Natural killer cell (primary cell): ENCODE data around the gene WFIKKN1. TPM values are rescaled to one million over a fixed set of nuclear protein-coding genes. Genes with fewer than 3 reads are reported as not detected.

ENCODE experiments used
- ATAC-seq, 3 donors: fragments of 150-1000 bp in 2 of 3; fragments of 200-7000 bp in 1 of 3; cut with Tn5 transposase; 1 replicate in 1 of 3; 2 replicates in 2 of 3; pipeline ENCODE4 v1.10.0; 2021; ENCODE audit warnings: mild to moderate bottlenecking in 2 of 3, moderate library complexity in 2 of 3
- DNase-seq, 2 donors: peaks; one replicate each; pipeline versions ENCODE4 v3.0.0 to v3.0.0-alpha.2; 2013 to 2021; ENCODE audit warnings: mixed read lengths in 1 of 2
- H3K27ac ChIP-seq: one replicate; pipeline ENCODE4 v1.5.1; 2013; ENCODE audit warnings: mild to moderate bottlenecking, low read length
- H3K27me3 ChIP-seq: one replicate; pipeline ENCODE4 v1.6.1; 2013; ENCODE audit warnings: low read length; ENCODE audit not compliant: control insufficient read depth, insufficient read depth
- H3K36me3 ChIP-seq: one replicate; pipeline ENCODE4 v1.6.1; 2013; ENCODE audit warnings: low read length; ENCODE audit not compliant: control insufficient read depth, insufficient read depth
- H3K4me1 ChIP-seq: one replicate; pipeline ENCODE4 v1.6.1; 2013; ENCODE audit warnings: low read length; ENCODE audit not compliant: control insufficient read depth, insufficient read depth
- H3K4me3 ChIP-seq: one replicate; pipeline ENCODE4 v1.5.1; 2013; ENCODE audit warnings: low read length
- H3K9me3 ChIP-seq: one replicate; pipeline ENCODE4 v1.6.1; 2013; ENCODE audit warnings: low read length; ENCODE audit not compliant: control insufficient read depth, insufficient read depth
- H3K27ac Mint-ChIP-seq, 2 donors: one replicate each; pipeline ENCODE4 v1.8.0; 2022; ENCODE audit warnings: mild to moderate bottlenecking in 2 of 2, mixed read lengths in 2 of 2, moderate library complexity in 1 of 2
- H3K27me3 Mint-ChIP-seq, 2 donors: one replicate each; pipeline ENCODE4 v1.8.0; 2022; ENCODE audit warnings: low read depth in 2 of 2, mixed read lengths in 2 of 2
- H3K36me3 Mint-ChIP-seq: one replicate; pipeline ENCODE4 v1.8.0; 2022; ENCODE audit warnings: mixed read lengths
- H3K4me1 Mint-ChIP-seq, 2 donors: one replicate each; pipeline ENCODE4 v1.8.0; 2022; ENCODE audit warnings: mixed read lengths in 2 of 2
- H3K4me3 Mint-ChIP-seq: one replicate; pipeline ENCODE4 v1.8.0; 2022; ENCODE audit warnings: mild to moderate bottlenecking, moderate library complexity, mixed read lengths
- H3K9me3 Mint-ChIP-seq, 2 donors: one replicate each; pipeline ENCODE4 v1.8.0; 2022; ENCODE audit warnings: mixed read lengths in 2 of 2
- WGBS: methylation state at CpG from one replicate; pipeline ENCODE4 v1.1.7; 2013; ENCODE audit warnings: missing lambda C conversion rate; ENCODE audit not compliant: insufficient coverage; 5-methylcytosine and 5-hydroxymethylcytosine counted together
- intact Hi-C: fragments of 100-400 bp; cut with micrococcal nuclease; formaldehyde crosslinking; loops from one replicate; pipeline ENCODE4 v1.14.2; 2022
- total RNA-seq, 4 donors: library from RNA; stranded (reverse); fragments of 120-200 nt in 1 of 4; gene quantifications; one replicate each; pipeline versions ENCODE4 v1.2.3 to v1.2.4, GENCODE V29; 2013 to 2022
- TF ChIP-seq, protein P1 (sequence below): fragments of 200-600 bp; IDR thresholded peaks from one replicate; pipeline ENCODE4 v1.8.0; 2022; ENCODE audit warnings: antibody characterized with exemption

The WFIKKN1 gene
- total RNA-seq, 3 donors from 2014 or later (not counting 1 experiment from before 2014, with no cell fraction given) = 0.60 to 1.7 (median 0.75) TPM

DNA sequence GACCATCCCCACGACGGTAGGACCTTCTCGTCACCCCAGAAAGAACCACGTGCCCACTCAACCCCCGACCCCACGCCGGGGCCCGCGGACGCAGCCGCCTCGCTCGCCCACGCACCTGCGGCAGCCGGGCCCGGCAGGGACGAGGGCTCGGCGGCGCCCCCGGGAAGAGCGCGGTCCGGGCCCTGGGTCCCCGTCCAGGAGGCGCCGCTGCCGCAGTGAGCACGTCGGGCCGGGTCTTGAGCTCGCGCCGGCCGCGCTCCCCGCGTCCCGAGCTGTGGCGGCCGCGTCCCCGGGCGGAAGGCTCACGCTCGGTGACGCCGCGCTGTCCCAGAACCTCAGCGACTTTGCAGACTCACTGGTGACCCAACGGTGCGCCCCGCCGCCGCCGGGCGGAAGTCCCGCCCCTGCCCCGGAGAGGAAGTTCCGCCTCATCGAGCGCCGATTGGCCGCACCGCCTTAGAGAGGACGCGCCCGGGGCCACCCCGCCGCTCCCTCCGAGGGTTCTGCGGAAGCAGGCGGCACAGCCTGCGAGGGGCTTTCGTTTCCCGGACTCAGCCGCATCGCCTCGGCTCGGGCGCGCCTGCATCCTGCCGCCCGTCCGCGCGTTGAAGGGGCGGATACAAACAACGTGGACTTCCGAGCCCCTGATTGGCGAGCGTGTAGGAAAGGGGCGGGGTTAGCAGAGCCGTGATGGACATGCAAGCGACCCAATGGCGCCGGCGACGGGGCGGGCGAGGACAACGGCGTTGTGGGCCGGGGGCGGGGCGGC lies 41.7 kb upstream of the WFIKKN1 start:
- WGBS = under 1% methylated on average over 107 of the region's 107 CpGs
- TF ChIP-seq, protein P1, sequence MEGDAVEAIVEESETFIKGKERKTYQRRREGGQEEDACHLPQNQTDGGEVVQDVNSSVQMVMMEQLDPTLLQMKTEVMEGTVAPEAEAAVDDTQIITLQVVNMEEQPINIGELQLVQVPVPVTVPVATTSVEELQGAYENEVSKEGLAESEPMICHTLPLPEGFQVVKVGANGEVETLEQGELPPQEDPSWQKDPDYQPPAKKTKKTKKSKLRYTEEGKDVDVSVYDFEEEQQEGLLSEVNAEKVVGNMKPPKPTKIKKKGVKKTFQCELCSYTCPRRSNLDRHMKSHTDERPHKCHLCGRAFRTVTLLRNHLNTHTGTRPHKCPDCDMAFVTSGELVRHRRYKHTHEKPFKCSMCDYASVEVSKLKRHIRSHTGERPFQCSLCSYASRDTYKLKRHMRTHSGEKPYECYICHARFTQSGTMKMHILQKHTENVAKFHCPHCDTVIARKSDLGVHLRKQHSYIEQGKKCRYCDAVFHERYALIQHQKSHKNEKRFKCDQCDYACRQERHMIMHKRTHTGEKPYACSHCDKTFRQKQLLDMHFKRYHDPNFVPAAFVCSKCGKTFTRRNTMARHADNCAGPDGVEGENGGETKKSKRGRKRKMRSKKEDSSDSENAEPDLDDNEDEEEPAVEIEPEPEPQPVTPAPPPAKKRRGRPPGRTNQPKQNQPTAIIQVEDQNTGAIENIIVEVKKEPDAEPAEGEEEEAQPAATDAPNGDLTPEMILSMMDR = no peak
- Histone ChIP-seq H3K9me3 (no peaks in the 10 kb centered on the region), H3K4me3 (peak overlapping the region; percentile 69), H3K4me1 (peaks cover 45% of the 10 kb centered on the region), H3K36me3 (no peaks in the 10 kb centered on the region), H3K27me3 (no peaks in the 10 kb centered on the region), H3K27ac (peak overlapping the region; percentile 96)
- Mint-ChIP-seq H3K4me1 (peaks cover 17 to 45% of the 10 kb centered on the region in 2 donors), H3K4me3 (peak overlapping the region; percentile 99), H3K36me3 (no peaks in the 10 kb centered on the region), H3K27ac (peak overlapping the region; percentile 98 to 99), H3K9me3 (no peaks in the 10 kb centered on the region), H3K27me3 (no peaks in the 10 kb centered on the region)
- intact Hi-C loops = loop anchor here (1.0 kb wide), 4 partner anchors 19 to 164 kb away; partner anchors contain the start of genes CAPN15, METTL26 and RAB11FIP3
- DNase-seq = peak; percentile 98 to 100
- peak; percentile 75 to 87 (median 75) for ATAC-seq

DNA sequence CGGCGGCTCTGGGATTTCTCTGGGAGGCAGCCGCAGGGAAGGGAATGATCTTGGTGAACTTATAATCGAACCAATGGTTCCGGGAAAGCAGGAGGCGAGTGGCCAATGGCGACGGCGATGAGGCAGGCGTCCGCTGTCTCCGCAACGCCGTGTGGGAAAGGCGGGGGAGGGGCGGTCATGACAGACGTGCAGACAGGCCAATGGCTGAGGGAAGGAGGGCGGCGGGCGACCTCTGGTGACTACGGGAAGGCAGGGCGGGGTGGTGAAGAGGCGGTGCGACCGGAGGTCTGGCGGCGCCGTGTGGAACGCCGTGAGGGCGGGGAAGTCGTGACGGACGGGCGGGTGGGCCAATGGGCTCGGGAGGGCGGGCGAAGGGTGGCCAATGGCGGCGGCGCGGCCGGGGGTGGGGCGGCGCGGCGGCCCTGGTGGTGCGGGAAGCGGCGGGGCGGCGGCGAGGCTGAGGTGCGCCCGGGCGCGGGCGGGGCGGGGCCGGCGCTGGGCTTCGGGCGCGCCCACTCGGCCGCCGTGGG lies 41.1 kb upstream of the WFIKKN1 start, which contains the start of gene RAB40C:
Gene RAB40C (plus strand): TSS at position 409 of the 530 bp plus-strand sequence. CDS start 226 bp downstream, outside the sequence.
- Histone ChIP-seq H3K4me3 (peak within 1 kb of the TSS; percentile 69), H3K27ac (peak within 1 kb of the TSS; percentile 96), H3K4me1 (peaks cover 45% of the 10 kb centered on the region), H3K36me3 (no peaks in the 10 kb centered on the region), H3K27me3 (no peaks in the 10 kb centered on the region), H3K9me3 (no peaks in the 10 kb centered on the region)
- DNase-seq (peak; percentile 97 to 99), ATAC-seq (peak; percentile 80 to 92 (median 83))
- under 1% methylated on average over 67 of the region's 67 CpGs for WGBS
- no peaks in the 10 kb centered on the region for H3K27me3 Mint-ChIP-seq
- peak within 1 kb of the TSS; percentile 99 for H3K4me3 Mint-ChIP-seq
- H3K36me3 Mint-ChIP-seq = no peaks in the 10 kb centered on the region
- intact Hi-C loops = loop anchor here (1.0 kb wide), 4 partner anchors 19 to 164 kb away; partner anchors contain the start of genes CAPN15, METTL26 and RAB11FIP3
- TF ChIP-seq, protein P1 = no peak
- peak within 1 kb of the TSS; percentile 98 to 99 for H3K27ac Mint-ChIP-seq
- H3K9me3 Mint-ChIP-seq = no peaks in the 10 kb centered on the region
- peaks cover 17 to 52% of the 10 kb centered on the region in 2 donors for H3K4me1 Mint-ChIP-seq

DNA sequence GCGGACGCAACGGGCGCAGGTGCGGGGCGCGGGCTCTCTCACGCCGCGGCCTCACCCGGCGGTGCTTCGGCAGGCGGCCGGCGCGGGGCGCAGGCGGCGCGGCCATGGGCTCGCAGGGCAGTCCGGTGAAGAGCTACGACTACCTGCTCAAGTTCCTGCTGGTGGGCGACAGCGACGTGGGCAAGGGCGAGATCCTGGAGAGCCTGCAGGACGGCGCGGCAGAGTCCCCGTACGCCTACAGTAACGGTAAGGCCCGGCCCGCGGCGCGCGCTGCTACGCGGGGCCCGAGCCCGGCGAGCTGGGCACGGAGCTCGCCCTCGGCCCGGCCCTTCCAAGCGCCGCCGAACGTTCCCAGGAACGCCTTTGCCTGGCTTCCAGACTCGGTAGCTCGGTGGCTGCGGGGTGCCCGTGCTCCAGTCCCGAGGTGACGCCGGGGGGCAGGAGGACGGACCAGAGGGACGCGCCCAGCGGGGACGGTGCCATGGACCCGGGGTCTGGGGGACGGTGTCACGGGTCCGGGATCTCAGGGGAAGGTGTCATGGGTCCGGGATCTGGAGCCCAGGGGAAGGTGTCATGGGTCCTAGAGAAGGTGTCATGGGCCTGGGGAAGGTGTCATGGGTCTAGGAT lies 40.5 kb upstream of the WFIKKN1 start:
- under 1% methylated on average over 71 of the region's 71 CpGs for WGBS
- Mint-ChIP-seq H3K9me3 (no peaks in the 10 kb centered on the region), H3K27me3 (no peaks in the 10 kb centered on the region), H3K27ac (peak overlapping the region; percentile 98 to 99), H3K4me3 (peak overlapping the region; percentile 91), H3K4me1 (peaks cover 17 to 52% of the 10 kb centered on the region in 2 donors), H3K36me3 (no peaks in the 10 kb centered on the region)
- H3K36me3 ChIP-seq = no peaks in the 10 kb centered on the region
- DNase-seq (no peak), ATAC-seq (no peak)
- no peak overlapping the region for H3K27ac ChIP-seq
- no peaks in the 10 kb centered on the region for H3K9me3 ChIP-seq
- intact Hi-C loops = no loop called here
- peaks cover 45% of the 10 kb centered on the region for H3K4me1 ChIP-seq
- peak overlapping the region; percentile 50 for H3K4me3 ChIP-seq
- TF ChIP-seq, protein P1 = no peak
- H3K27me3 ChIP-seq = no peaks in the 10 kb centered on the region
